Measurements from ENCODE around the gene SOX9.

Gene SOX9

GRCh38 chr17:72151565-72152386 lies 31.0 kb downstream of the SOX9 start:
- H3K4me1 ChIP-seq: no peaks in the 10 kb centered on the region
- no peaks in the 10 kb centered on the region for H3K27me3 ChIP-seq
- H3K9me3 ChIP-seq: no peaks in the 10 kb centered on the region
- H3K9ac ChIP-seq: no peak overlapping the region
- H3K36me3 ChIP-seq: no peaks in the 10 kb centered on the region
- no peak overlapping the region for H3K27ac ChIP-seq
- H3K4me3 ChIP-seq: no peak overlapping the region
- H4K20me1 ChIP-seq: no peaks in the 10 kb centered on the region
- H3K4me2 ChIP-seq: no peak overlapping the region
- TF ChIP-seq Cebpa-rat (IDR thresholded peaks at IDR 0.05): no peak

GRCh38 chr17:72152387-72152929 lies 31.6 kb downstream of the SOX9 start:
- no peaks in the 10 kb centered on the region for H3K27me3 ChIP-seq
- H4K20me1 ChIP-seq: no peaks in the 10 kb centered on the region
- H3K4me3 ChIP-seq: no peak overlapping the region
- no peak overlapping the region for H3K27ac ChIP-seq
- H3K9ac ChIP-seq: no peak overlapping the region
- no peak overlapping the region for H3K4me2 ChIP-seq
- H3K36me3 ChIP-seq: no peaks in the 10 kb centered on the region
- no peaks in the 10 kb centered on the region for H3K4me1 ChIP-seq
- no peak for TF ChIP-seq Cebpa-rat (IDR thresholded peaks at IDR 0.05)
- H3K9me3 ChIP-seq: no peaks in the 10 kb centered on the region

GRCh38 chr17:72158895-72159885 lies 38.4 kb downstream of the SOX9 start:
- no peak overlapping the region for H3K4me3 ChIP-seq
- no peaks in the 10 kb centered on the region for H4K20me1 ChIP-seq
- H3K4me1 ChIP-seq: no peaks in the 10 kb centered on the region
- no peak overlapping the region for H3K4me2 ChIP-seq
- H3K9me3 ChIP-seq: no peaks in the 10 kb centered on the region
- no peak overlapping the region for H3K9ac ChIP-seq
- no peaks in the 10 kb centered on the region for H3K36me3 ChIP-seq
- H3K27me3 ChIP-seq: no peaks in the 10 kb centered on the region
- H3K27ac ChIP-seq: no peak overlapping the region
- TF ChIP-seq Cebpa-rat (IDR thresholded peaks at IDR 0.05): no peak

GRCh38 chr17:72162569-72162968 lies 41.7 kb downstream of the SOX9 start:
- no peaks in the 10 kb centered on the region for H3K9me3 ChIP-seq
- H3K4me1 ChIP-seq: no peaks in the 10 kb centered on the region
- H3K27me3 ChIP-seq: no peaks in the 10 kb centered on the region
- no peak for TF ChIP-seq Cebpa-rat (IDR thresholded peaks at IDR 0.05)
- no peak overlapping the region for H3K4me3 ChIP-seq
- no peak overlapping the region for H3K9ac ChIP-seq
- no peaks in the 10 kb centered on the region for H4K20me1 ChIP-seq
- H3K27ac ChIP-seq: no peak overlapping the region
- H3K36me3 ChIP-seq: no peaks in the 10 kb centered on the region
- no peak overlapping the region for H3K4me2 ChIP-seq

GRCh38 chr17:72163474-72163873 lies 42.7 kb downstream of the SOX9 start:
- Histone ChIP-seq H3K27me3 (no peaks in the 10 kb centered on the region), H4K20me1 (no peaks in the 10 kb centered on the region), H3K36me3 (no peaks in the 10 kb centered on the region), H3K4me3 (no peak overlapping the region), H3K4me1 (no peaks in the 10 kb centered on the region), H3K27ac (no peak overlapping the region), H3K9ac (no peak overlapping the region), H3K4me2 (no peak overlapping the region), H3K9me3 (no peaks in the 10 kb centered on the region)
- TF ChIP-seq Cebpa-rat (IDR thresholded peaks at IDR 0.05): no peak

- Histone ChIP-seq H3K4me3 (no peak overlapping the region), H4K20me1 (no peaks in the 10 kb centered on the region), H3K36me3 (no peaks in the 10 kb centered on the region), H3K9ac (no peak overlapping the region), H3K4me1 (no peaks in the 10 kb centered on the region), H3K9me3 (no peaks in the 10 kb centered on the region), H3K27ac (no peak overlapping the region), H3K27me3 (no peaks in the 10 kb centered on the region), H3K4me2 (no peak overlapping the region)
- peak; percentile 82 for TF ChIP-seq Cebpa-rat (IDR thresholded peaks at IDR 0.05)
Measured at GRCh38 chr17:72164158-72164739, 43.4 kb downstream of the SOX9 start.

GRCh38 chr17:72165192-72165866 lies 44.5 kb downstream of the SOX9 start:
- H3K4me3 ChIP-seq: no peak overlapping the region
- H3K36me3 ChIP-seq: no peaks in the 10 kb centered on the region
- H3K4me2 ChIP-seq: no peak overlapping the region
- no peaks in the 10 kb centered on the region for H3K4me1 ChIP-seq
- H4K20me1 ChIP-seq: no peaks in the 10 kb centered on the region
- H3K27ac ChIP-seq: no peak overlapping the region
- H3K9ac ChIP-seq: no peak overlapping the region
- no peaks in the 10 kb centered on the region for H3K27me3 ChIP-seq
- H3K9me3 ChIP-seq: no peaks in the 10 kb centered on the region
- no peak for TF ChIP-seq Cebpa-rat (IDR thresholded peaks at IDR 0.05)

GRCh38 chr17:72165867-72166439 lies 45.1 kb downstream of the SOX9 start:
- Histone ChIP-seq H3K27ac (no peak overlapping the region), H3K4me3 (no peak overlapping the region), H3K9ac (no peak overlapping the region), H4K20me1 (no peaks in the 10 kb centered on the region), H3K4me1 (no peaks in the 10 kb centered on the region), H3K36me3 (no peaks in the 10 kb centered on the region), H3K9me3 (no peaks in the 10 kb centered on the region), H3K27me3 (no peaks in the 10 kb centered on the region), H3K4me2 (no peak overlapping the region)
- no peak for TF ChIP-seq Cebpa-rat (IDR thresholded peaks at IDR 0.05)

- Histone ChIP-seq H3K4me3 (no peak overlapping the region), H3K9ac (no peak overlapping the region), H3K36me3 (no peaks in the 10 kb centered on the region), H3K4me1 (no peaks in the 10 kb centered on the region), H3K9me3 (no peaks in the 10 kb centered on the region), H4K20me1 (no peaks in the 10 kb centered on the region), H3K4me2 (no peak overlapping the region), H3K27ac (no peak overlapping the region), H3K27me3 (no peaks in the 10 kb centered on the region)
- no peak for TF ChIP-seq Cebpa-rat (IDR thresholded peaks at IDR 0.05)
Measured at GRCh38 chr17:72167593-72167992, 46.8 kb downstream of the SOX9 start.
